ENCODE data around the gene OR2AE1.

The OR2AE1 gene

GRCh38 chr7:99860281-99861127 is 16.3 kb downstream of the OR2AE1 start:
- DNase-seq (ENCODE audit: low spot score): no peak

DNA sequence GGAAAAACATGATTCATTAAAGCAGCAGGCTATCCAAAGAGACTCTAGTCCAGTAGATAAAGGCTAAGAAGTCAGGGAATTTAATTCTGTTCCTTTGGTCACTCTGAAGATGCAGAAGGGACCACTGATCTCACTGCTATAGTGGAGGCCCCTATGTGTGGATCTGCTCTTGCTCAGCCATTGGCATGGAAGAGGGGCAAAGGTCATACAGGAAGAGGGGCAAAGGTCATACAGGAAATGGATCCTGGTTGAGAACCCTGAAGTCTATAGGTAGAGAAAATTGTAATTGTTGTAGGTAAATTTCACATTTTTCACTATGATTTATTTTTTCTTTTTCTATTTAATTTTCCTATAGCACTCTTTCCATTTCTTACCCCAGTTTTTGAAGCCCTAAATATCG is 21.6 kb downstream of the OR2AE1 start:
- DNase-seq (ENCODE audit: low spot score): no peak

GRCh38 chr7:99848420-99849216 is 28.2 kb downstream of the OR2AE1 start:
- no peak for DNase-seq (ENCODE audit: low spot score)

GRCh38 chr7:99844328-99844727 is 32.5 kb downstream of the OR2AE1 start:
- DNase-seq (ENCODE audit: low spot score): peak; percentile 11

GRCh38 chr7:99843808-99844207 is 33.0 kb downstream of the OR2AE1 start:
- DNase-seq (ENCODE audit: low spot score): no peak

DNA sequence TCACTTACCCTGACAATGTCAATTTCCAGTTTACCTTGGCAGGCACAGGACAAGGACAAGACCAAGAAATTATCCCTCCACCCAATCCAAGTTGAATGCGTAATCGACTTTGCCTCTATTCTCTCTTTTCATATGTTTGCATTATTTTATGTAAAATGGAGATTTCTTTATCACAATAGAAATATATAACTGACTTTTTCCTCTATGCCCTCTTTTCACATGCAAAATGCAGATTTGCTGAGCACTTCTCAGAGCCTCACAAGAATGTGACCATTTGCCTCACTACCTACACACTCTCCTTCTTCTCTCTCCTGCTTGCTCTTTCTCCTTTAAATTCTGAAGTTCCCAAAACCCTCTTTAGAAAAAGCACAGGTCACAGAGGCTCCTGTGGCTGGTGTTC is 33.9 kb downstream of the OR2AE1 start:
- DNase-seq (ENCODE audit: low spot score): no peak

- DNase-seq (ENCODE audit: low spot score): no peak
Measured at GRCh38 chr7:99840136-99840869, 36.5 kb downstream of the OR2AE1 start.

DNA sequence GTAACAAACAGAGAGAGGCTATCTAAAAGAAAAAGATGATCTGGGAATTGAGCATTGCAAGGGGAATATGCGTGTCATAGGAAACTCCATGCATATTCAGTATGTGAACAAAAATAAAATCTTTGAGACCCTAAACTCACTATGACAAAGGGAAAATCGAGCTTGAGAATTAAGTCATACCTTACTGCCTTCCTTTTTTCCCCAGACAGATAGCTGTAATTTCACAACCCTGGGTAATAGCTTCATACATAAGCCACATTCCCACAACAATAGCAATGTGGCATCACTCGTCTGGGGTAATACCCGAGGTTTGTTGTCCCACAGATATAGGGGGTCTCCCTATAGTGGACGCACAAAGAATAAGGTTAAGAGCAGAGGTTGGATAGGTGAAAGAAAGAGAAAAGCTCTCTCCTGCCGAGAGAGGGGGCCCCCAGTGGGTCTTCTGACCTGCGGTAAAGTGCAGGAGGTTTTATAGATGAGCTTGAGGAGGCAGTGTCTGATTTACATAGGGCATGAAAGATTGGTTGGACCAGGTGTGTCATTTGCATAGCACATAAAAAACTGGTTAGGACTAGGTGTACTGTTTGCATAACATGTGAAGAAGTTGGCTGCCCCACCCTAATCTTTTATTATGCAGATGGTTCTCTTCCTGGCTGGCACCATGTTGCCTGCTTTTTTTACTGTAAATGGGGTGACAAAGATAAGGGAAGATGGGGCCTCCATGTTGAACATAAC is 37.4 kb downstream of the OR2AE1 start:
- DNase-seq (ENCODE audit: low spot score): no peak

GRCh38 chr7:99837649-99838361 is 39.0 kb downstream of the OR2AE1 start:
- peak; percentile 8 for DNase-seq (ENCODE audit: low spot score)

DNA sequence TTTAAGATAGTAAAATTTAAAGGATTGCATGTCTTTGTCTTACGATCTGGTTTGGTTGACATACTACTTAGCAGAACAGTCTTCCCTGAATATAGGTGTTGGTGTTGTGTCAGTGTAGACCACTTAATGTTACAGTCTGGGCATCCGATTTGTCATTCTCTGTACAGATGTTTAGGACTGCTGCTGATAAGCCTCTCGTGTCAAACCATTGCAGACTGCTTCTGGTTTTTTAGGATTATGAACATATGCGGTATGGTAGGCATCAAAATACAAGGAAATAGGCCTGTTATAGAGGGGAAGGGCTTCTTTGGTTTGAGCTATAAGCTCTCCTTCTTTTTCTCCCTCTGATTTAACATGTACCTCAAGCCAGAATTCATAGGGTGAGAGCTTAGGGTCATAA is 41.6 kb downstream of the OR2AE1 start:
- DNase-seq (ENCODE audit: low spot score): no peak

- DNase-seq (ENCODE audit: low spot score): no peak
Measured at GRCh38 chr7:99834382-99834781, 42.5 kb downstream of the OR2AE1 start.

DNA sequence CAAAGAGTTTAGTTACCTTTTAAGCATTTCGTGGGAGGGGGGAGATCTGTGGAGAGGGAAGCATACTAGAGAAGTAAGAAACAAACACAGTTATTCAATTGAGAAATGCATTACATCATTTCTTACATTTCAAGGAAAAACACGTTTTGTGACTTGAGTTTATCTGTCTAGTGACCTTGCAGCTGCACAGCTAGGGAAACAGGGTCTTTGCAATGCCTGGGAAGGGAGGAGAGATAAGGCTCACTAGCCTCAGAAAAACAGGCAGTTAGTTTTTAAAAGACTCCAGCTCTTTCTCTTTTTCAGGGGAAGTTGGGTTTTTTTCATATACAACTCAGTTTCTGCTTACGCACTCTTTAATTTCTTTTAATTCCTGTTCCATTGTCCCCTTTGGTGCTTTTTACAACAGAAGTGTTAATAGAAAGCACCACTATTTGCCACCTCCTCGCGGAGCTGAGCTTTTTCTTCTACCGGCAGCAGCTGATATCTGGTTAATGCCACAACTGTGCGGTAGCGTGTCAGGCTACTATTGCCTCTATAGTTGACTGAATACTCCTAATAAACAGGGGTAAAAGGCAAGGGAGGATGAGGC is 43.5 kb downstream of the OR2AE1 start:
- no peak for DNase-seq (ENCODE audit: low spot score)

DNA sequence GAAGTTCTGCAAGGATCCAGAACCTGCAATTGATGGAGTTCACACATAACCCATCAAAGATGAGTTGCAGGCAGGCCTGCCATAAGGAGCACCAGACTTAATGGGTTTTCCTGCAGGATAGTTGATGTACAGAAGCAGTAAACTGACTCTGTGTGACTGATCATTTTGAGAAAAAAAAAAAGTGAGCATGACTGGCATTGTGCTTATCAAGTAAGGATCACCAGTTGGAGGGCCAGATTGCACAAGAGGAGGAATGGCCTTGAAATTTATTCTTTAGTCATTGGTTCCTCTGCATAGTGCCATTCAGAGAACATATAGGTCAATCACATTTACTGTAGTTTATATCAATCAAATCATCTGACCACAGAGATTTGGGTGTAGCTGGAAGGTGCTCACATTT is 45.2 kb downstream of the OR2AE1 start:
- DNase-seq (ENCODE audit: low spot score): no peak

DNA sequence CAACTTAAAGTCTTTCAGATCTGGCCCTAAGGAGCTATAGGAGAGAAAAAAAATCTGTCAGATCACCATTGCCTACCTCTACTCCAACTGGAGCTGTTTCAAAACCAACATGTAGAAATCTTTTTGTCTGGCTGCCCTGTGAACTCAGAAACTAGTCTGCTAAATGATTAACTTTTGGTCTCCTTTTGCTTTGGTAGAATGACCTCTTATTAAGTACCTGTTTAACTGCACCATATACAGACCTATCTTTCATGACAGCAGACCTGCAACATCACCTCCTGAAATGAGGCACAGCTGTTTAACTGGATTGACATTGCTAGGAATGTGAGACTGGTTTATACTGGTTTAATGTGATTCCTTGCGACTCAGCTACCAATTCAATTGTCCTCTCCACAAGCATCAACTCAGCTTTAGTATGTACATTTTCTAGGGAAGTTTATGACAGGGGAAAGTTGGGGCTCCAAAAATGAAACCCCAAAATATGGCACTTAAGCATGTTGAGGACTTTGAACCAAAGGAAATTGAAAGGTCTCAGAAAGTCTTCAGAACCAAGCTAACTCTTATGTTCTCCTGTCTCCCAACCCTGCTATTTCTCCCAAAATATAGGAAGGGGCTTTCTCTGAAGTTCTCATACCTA is 47.2 kb downstream of the OR2AE1 start:
- no peak for DNase-seq (ENCODE audit: low spot score)

DNA sequence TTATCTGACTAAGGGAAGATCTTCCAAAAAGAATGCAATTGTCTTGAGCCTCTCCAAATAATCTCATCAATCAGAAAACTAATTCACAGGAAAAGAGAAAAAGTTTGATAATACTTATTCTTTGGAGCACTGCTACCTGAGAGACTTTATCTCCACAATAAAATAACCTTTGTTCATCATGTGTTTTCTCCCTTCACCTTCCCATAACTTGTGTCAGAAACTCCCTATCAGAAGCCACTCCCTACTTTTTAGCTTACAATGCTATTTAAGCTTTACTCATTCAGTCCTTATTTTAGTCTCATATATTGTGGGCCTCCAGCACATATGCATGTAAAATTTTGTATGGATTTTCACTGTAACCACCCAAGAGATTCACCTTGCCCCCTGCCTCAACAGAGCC is 48.0 kb downstream of the OR2AE1 start:
- DNase-seq (ENCODE audit: low spot score): no peak

- no peak for DNase-seq (ENCODE audit: low spot score)
Measured at GRCh38 chr7:99827040-99827778, 49.6 kb downstream of the OR2AE1 start.

All from Ammon's horn (tissue), 1 donor.